ENCODE results near the gene SLC25A19.
"Not testable (repeated sequence)": the region's sequence is repeated elsewhere in the genome, so short reads cannot be mapped to it uniquely, and the experiment has no call there.

SLC25A19 gene

DNA sequence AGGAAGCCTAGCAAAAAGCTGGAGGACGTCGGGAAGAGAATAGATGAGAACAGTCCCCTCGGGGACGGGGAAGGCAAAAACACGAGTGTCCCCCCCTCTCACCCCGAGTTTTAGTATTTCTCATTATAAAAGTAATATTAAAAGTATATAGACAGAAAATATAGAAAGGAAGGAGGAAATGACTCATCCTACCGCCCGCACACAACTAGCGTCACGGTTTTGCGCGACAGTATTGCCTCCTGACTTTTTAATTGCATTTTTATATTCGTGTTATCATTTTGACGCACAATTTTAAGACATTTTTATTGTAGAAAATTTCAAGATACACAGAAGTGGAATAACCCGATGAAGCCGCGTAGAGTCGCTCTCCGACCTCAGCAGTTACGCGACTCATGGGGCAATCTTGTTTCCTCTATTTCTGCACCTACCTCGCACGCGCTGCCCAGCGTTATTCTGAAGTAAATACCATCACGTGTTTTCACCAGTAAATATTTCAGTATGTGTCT is 652 bp upstream of the SLC25A19 start:
- TF ChIP-seq, protein P1, sequence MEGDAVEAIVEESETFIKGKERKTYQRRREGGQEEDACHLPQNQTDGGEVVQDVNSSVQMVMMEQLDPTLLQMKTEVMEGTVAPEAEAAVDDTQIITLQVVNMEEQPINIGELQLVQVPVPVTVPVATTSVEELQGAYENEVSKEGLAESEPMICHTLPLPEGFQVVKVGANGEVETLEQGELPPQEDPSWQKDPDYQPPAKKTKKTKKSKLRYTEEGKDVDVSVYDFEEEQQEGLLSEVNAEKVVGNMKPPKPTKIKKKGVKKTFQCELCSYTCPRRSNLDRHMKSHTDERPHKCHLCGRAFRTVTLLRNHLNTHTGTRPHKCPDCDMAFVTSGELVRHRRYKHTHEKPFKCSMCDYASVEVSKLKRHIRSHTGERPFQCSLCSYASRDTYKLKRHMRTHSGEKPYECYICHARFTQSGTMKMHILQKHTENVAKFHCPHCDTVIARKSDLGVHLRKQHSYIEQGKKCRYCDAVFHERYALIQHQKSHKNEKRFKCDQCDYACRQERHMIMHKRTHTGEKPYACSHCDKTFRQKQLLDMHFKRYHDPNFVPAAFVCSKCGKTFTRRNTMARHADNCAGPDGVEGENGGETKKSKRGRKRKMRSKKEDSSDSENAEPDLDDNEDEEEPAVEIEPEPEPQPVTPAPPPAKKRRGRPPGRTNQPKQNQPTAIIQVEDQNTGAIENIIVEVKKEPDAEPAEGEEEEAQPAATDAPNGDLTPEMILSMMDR (IDR thresholded peaks at IDR 0.05; ENCODE audit: low read depth, low read length, missing control alignments), result no peak
- peak overlapping the region; percentile 94 for H3K4me3 ChIP-seq (replicated peaks; ENCODE audit: low read depth, low read length)
- DNase-seq (ENCODE audit: extremely low read depth, low read depth), result no peak

DNA sequence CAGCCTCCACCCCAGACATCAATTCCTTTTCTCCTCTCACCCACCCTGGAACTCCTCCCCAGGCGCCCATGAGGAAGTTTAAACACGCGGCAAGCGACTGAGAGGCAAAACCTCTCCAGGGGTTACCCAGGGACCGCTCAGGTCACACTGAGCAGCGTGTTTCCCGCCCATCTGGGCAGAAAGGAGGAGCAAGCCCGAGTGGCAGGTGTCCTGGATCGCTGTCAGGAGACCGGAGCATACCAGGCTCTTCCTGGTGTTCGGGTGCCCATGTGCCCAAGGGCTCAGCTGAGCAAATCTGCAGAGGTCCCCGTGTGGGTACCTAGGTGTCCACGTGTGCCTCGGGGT is 491 bp downstream of the SLC25A19 start:
- TF ChIP-seq, protein P1 (IDR thresholded peaks at IDR 0.05; ENCODE audit: low read depth, low read length, missing control alignments), result no peak
- peak overlapping the region; percentile 94 for H3K4me3 ChIP-seq (replicated peaks; ENCODE audit: low read depth, low read length)
- no peak for DNase-seq (ENCODE audit: extremely low read depth, low read depth)

DNA sequence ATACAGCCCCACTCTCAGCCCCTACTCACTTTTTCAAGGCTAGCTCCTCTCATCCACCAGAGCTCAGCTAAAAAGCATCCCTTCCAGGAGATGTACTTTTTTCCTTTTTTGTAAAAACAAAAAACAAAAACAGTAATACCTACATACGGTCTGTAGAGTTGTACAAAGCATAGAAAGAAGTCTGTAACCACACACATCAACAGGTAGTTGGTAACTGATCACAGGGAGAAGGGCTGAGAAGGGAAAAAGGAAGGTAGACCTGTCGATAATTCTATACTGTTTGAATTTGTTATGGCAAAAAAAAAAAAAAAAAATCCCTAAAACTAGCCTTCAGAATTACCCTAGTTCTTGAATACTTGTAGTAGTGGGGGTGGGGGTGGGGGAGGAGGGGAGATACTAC is 874 bp downstream of the SLC25A19 start:
- H3K4me3 ChIP-seq (replicated peaks; ENCODE audit: low read depth, low read length), result peak overlapping the region; percentile 94
- TF ChIP-seq, protein P1 (IDR thresholded peaks at IDR 0.05; ENCODE audit: low read depth, low read length, missing control alignments), result no peak

DNA sequence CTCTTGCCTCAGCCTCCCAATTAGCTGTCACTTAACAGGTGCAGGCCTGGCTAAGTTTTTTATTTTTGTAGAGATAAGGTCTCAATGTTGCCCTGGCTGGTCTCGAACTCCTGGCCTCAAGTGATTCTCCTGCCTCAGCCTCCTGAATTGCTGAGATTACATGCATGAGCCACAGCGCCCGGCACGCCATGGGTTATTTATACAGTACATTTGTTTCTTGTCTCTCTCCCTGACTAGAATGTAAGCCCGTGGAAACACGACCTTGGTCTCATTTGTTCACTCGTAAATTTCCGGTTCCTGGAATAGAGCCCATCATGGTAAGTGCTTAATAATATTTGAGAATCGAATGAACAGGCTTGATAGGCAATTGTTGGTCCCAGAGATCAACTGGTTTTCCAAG is 2.0 kb downstream of the SLC25A19 start:
- TF ChIP-seq, protein P1 (IDR thresholded peaks at IDR 0.05; ENCODE audit: low read depth, low read length, missing control alignments), result no peak
- peak overlapping the region; percentile 94 for H3K4me3 ChIP-seq (replicated peaks; ENCODE audit: low read depth, low read length)

More for the DNA sequence above, 874 bp downstream of the SLC25A19 start:
- DNase-seq (ENCODE audit: extremely low read depth, low read depth), result no peak

DNA sequence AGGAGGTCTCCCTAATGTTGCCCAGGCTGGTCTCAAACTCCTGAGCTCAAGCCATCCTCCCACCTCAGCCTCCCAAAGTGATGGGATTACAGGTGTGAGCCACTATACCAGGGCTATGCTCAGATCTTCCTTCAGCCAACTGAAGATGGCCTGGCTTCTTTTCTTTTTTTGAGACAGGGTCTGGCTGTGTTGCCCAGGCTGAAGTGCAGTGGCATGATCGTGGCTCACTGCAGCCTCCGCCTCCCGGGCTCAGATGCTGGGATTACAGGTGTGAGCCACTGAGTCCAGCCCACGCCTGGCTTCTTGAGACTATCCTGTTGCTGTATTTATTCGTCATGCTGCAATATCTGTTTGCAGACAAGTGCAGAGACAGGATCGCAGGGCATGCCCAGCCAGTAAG is 4.1 kb downstream of the SLC25A19 start:
- TF ChIP-seq, protein P1 (IDR thresholded peaks at IDR 0.05; ENCODE audit: low read depth, low read length, missing control alignments), result no peak

More for the DNA sequence above, 2.0 kb downstream of the SLC25A19 start:
- DNase-seq (ENCODE audit: extremely low read depth, low read depth), result no peak

DNA sequence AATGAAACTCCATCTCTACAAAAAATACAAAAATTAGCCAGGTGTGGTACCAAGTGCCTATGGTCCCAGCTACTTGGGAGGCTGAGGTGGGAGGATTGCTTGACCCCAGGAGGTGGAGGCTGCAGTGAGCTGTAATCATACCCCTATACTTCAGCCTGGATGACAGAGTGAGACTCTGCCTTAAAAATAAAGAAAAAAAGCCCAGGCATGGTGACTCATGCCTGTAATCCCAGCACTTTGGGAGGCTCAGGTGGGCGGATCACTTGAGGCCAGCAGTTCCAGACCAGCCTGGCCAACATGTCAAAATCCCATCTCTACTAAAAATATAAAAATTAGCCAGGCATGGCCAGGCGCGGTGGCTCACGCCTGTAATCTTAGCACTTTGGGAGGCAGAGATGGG is 9.0 kb downstream of the SLC25A19 start:
- H3K4me3 ChIP-seq (replicated peaks; ENCODE audit: low read depth, low read length); DNase-seq (ENCODE audit: extremely low read depth, low read depth): not testable (repeated sequence)

More for the DNA sequence above, 4.1 kb downstream of the SLC25A19 start:
- no peak for DNase-seq (ENCODE audit: extremely low read depth, low read depth)
- no peak overlapping the region for H3K4me3 ChIP-seq (replicated peaks; ENCODE audit: low read depth, low read length)

DNA sequence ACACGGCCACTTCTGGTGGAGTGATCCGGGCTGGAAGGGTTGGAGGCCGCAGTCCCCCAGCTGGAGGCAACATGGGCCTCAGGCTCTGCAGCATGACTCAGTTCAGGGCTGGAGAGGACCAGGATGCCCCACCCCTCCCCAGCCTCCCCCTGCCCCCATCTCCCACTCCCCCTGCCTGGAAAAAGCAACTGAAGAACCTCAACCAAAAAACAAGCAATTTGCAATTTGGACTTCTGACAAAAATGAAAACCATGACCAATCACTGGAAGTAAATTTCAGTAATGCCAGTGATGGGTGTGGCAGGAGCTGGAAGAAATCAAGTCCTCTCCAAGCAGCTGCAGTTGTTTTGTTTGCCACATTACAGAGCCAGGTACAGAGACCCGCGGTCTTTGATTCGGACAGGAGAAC is 11.6 kb downstream of the SLC25A19 start:
- no peak overlapping the region for H3K4me3 ChIP-seq (replicated peaks; ENCODE audit: low read depth, low read length)
- peak; percentile 50 for DNase-seq (ENCODE audit: extremely low read depth, low read depth)
- TF ChIP-seq, protein P1 (IDR thresholded peaks at IDR 0.05; ENCODE audit: low read depth, low read length, missing control alignments), result no peak

Measured in HFF-Myc (cell line).